AG04449 (cell line): ENCODE results near the gene PROZ.

Experiments
- CTCF ChIA-PET: fragments of 350-600 bp; formaldehyde crosslinking; extraction: SDS; loops from one replicate; lab custom pipeline; 2021; ENCODE audit warnings: antibody characterized with exemption; lab: Yijun Ruan, JAX
- POLR2A ChIA-PET: fragments of 400-600, 350-600 bp; formaldehyde crosslinking; extraction: SDS; loops from one replicate; lab custom pipeline; 2020; ENCODE audit warnings: antibody characterized with exemption, inconsistent platforms; lab: Yijun Ruan, JAX
- DNase-seq: peaks from one replicate; pipeline ENCODE4 v3.0.0-alpha.2; 2010; ENCODE audit warnings: low read depth, low spot score
- H3K4me3 ChIP-seq: 2 replicates; pipeline ENCODE4 v1.5.1; 2011; ENCODE audit warnings: low read depth, mild to moderate bottlenecking, control low read depth, low read length
- TF ChIP-seq, protein P1 (sequence below): IDR thresholded peaks from one replicate; pipeline ENCODE4 v1.5.1; 2011; ENCODE audit warnings: mild to moderate bottlenecking, moderate library complexity, low read length, control low read depth, inconsistent platforms; ENCODE audit not compliant: insufficient read depth; ENCODE audit errors: missing control alignments

PROZ gene

DNA sequence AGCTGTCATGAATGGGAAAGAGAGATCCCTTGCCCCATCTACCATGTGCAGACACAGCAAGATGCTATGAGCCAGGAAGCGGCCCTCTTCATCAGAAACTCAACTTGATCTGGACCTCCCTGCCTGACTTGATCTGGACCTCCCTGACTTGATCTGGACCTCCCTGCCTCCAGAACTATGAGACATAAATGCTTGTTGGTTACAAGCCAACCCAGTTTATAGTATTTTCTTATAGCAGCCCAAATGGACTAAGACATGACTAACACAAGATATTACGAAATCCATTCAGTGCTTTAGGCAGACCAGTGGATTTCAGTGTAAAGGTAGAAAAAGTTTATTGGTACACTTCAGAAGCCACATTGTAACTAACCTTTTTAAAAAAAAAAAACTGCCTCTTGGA is 34.5 kb downstream of the PROZ start:
- POLR2A ChIA-PET: no interaction called here
- TF ChIP-seq, protein P1, sequence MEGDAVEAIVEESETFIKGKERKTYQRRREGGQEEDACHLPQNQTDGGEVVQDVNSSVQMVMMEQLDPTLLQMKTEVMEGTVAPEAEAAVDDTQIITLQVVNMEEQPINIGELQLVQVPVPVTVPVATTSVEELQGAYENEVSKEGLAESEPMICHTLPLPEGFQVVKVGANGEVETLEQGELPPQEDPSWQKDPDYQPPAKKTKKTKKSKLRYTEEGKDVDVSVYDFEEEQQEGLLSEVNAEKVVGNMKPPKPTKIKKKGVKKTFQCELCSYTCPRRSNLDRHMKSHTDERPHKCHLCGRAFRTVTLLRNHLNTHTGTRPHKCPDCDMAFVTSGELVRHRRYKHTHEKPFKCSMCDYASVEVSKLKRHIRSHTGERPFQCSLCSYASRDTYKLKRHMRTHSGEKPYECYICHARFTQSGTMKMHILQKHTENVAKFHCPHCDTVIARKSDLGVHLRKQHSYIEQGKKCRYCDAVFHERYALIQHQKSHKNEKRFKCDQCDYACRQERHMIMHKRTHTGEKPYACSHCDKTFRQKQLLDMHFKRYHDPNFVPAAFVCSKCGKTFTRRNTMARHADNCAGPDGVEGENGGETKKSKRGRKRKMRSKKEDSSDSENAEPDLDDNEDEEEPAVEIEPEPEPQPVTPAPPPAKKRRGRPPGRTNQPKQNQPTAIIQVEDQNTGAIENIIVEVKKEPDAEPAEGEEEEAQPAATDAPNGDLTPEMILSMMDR: no peak
- CTCF ChIA-PET: no interaction called here
- no peak for DNase-seq
- H3K4me3 ChIP-seq: no peak overlapping the region

DNA sequence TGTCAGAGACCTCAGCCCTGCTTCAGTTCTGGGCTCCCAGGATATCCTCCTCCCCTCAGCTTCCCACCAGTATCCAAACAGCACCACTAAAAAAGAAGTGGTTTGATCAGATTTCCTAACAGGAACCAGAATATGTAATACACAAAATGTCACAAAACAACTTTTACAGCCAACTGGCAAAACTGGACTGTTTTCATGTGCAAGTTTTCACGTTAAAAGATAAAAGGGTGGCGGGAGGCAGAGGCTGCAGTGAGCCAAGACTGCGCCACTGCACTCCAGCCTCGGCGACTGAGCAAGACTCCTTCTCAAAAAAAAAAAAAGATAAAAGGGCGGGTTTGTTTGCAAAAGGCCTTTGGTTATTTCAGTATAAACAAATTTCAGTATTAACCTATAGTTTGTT is 36.9 kb downstream of the PROZ start:
- TF ChIP-seq, protein P1: no peak
- ChIA-PET CTCF (no interaction called here), POLR2A (no interaction called here)
- no peak overlapping the region for H3K4me3 ChIP-seq
- DNase-seq: no peak

DNA sequence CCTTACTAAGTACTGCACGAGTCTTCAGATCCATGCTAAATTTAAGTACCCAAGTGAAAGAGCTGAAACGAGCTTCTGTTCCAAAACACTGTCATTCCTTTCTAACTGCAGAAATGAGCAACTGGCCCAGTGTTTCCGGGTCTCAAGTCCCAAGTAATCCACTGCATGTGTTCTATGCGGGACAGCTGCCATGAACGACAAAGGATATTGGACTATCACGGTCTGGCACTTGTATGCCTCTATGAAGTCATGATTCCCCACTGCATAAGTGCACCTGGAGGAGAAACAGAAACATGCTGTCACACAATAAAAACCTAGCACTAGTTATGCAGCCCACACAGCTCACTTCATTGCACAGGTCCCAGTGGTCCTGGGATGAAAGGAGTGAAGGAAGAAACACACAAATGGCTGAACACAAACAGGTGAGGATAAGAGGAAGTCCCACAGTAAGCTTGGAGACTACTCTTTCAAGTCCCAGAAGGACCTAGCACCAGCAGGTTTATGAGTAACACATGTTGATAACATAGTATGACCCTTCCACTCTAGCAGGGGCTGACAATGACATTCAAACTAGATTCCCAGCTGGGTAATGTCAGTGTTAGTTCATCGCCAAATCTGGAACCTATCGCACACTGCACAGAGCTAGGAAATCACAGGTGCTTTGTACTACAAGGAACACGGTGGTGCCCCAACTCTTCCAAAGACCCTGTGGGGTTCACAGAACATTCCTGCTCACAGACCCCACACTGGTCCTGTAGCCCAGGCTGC is 38.7 kb downstream of the PROZ start:
- POLR2A ChIA-PET: no interaction called here
- H3K4me3 ChIP-seq: no peak overlapping the region
- TF ChIP-seq, protein P1: no peak
- CTCF ChIA-PET: interaction anchor here (0.8 kb wide), 1 partner anchor 17 kb away, joined by 3 read pairs; no protein-coding TSS in a partner anchor
- no peak for DNase-seq

DNA sequence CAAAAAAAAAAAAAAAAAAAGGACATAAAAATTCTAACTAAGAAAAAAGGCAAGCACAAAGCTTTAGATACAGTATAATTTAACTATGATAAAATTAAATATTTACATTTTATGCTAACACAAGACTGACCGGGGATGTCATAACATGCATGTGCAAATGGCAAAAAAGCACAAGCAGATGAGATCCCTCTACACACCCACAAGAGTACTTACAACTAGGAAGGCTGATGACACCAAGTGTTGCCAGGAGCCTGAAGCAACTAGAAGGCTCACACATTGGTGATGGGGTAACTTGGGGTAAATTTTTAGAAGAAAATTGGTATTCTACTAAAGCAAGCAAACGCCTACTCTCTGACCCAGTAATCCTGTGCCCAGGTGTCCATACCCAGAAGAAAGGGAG is 43.4 kb downstream of the PROZ start:
- no peak overlapping the region for H3K4me3 ChIP-seq
- no peak for DNase-seq
- TF ChIP-seq, protein P1: no peak
- POLR2A ChIA-PET: no interaction called here
- CTCF ChIA-PET: no interaction called here

DNA sequence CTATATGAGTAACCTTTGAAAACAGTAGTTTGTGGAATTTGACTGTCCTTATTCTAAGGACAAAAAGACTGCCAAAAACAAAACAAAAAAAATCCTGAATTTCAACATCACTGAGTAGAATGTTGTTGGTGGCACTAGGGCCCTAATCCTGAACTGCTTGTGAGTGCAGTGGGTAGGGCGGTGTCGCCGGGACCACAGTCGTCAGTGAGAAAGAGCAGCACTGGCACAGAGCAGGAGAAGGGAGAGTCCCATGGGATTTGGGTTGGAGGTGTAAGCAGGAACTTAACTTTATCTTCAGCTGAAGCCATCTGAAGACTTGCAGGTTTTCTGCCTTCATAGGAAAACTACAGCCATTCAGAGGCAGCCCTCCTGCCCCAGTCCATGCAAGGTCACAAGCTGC is 44.5 kb downstream of the PROZ start:
- CTCF ChIA-PET: no interaction called here
- no peak for DNase-seq
- TF ChIP-seq, protein P1: no peak
- H3K4me3 ChIP-seq: no peak overlapping the region
- POLR2A ChIA-PET: no interaction called here

DNA sequence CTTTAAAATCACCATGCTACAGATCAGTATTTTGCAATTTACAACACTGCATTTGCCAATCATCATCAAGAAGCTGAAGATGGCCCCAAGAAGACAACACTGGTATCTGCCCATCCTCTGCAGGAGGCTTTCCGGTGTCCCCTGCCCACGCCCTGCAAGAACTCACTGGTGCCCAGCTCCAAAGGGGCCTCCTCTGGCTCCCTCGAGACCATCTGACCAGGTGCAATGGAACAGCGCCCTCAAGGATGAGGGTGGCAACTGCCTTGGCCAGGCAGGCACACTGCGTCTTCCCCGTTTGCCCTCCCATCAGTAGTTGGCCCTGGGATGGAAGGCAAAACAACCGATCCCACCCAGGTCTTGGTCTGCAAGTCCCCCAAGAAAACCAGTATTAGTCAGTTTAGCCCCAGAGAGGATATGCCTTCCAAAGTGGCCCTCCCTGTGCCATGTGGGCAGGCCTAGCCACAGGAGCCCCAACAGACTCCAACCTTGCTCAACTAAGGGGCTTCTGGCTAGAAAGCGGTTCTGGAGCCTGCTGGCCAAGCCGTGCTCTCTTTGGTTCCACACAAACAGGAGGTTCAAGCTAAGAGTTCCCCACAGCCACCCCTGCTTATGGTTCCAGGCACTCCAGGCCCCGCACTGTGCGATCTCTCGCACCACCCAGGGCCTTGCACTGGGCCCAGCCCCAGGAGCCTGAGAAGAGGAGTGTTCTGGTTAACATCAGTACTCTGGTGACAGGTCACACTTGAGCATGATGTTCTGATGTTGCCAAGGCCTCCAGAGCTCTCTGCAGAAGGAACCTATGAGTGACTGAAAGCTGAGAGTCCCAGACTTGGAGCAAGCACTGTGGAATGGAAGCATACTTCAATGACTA is 45.3 kb downstream of the PROZ start:
- CTCF ChIA-PET: no interaction called here
- DNase-seq: no peak
- H3K4me3 ChIP-seq: no peak overlapping the region
- POLR2A ChIA-PET: no interaction called here
- TF ChIP-seq, protein P1: no peak
